PC-9 (cell line): Measurements from ENCODE around the gene ATF6. TPM values are rescaled to one million over a fixed set of nuclear protein-coding genes. Genes with fewer than 3 reads are reported as not detected.

Experiments used
- BruUV-seq: library from RNA; stranded (reverse); fragments of 400-500 nt; replicated peaks from 2 replicates; lab custom pipeline; 2021; lab: Mats Ljungman, UMichigan
- CTCF ChIA-PET: fragments of 300-600 bp; sonication (Branson Sonifier 250); formaldehyde crosslinking; loops from one replicate; lab custom pipeline; 2022; ENCODE audit warnings: antibody characterized with exemption; lab: Charles Lee
- POLR2A ChIA-PET: fragments of 300-600 bp; sonication (Branson Sonifier 250); formaldehyde crosslinking; loops from one replicate; lab custom pipeline; 2022; ENCODE audit warnings: antibody characterized with exemption; ENCODE audit not compliant: unreplicated experiment; lab: Charles Lee
- DNase-seq, 2 experiments: peaks; one replicate each; pipeline versions ENCODE4 v3.0.0 to v3.0.0-alpha.2; 2015 to 2022; ENCODE audit warnings: mixed read lengths in 1 of 2
- H2AFZ ChIP-seq: fragments of 200-600 bp; sonication (generic); 2 replicates; pipeline ENCODE4 v1.8.1; 2017; ENCODE audit warnings: antibody characterized with exemption
- H3F3A ChIP-seq: fragments of 200-600 bp; sonication (generic); 2 replicates; pipeline ENCODE4 v1.8.1; 2017; ENCODE audit warnings: antibody characterized with exemption, mild to moderate bottlenecking, low read depth; ENCODE audit not compliant: insufficient read depth
- H3K27ac ChIP-seq: fragments of 200-600 bp; sonication (generic); 2 replicates; pipeline ENCODE4 v1.6.1; 2016; ENCODE audit warnings: mixed run types
- H3K27me3 ChIP-seq: fragments of 200-600 bp; sonication (generic); 2 replicates; pipeline ENCODE4 v1.6.1; 2016; ENCODE audit warnings: low read depth, mixed run types; ENCODE audit not compliant: insufficient read depth
- H3K36me3 ChIP-seq: fragments of 200-600 bp; sonication (generic); 2 replicates; pipeline ENCODE4 v1.6.1; 2016; ENCODE audit warnings: low read depth, mixed run types
- H3K4me1 ChIP-seq: fragments of 200-600 bp; sonication (generic); replicated peaks from 2 replicates; pipeline ENCODE4 v1.6.1; 2016; ENCODE audit warnings: mixed run types; ENCODE audit not compliant: insufficient read depth
- H3K4me2 ChIP-seq: fragments of 200-600 bp; sonication (generic); 2 replicates; pipeline ENCODE4 v1.6.1; 2017; ENCODE audit warnings: mixed run types
- H3K4me3 ChIP-seq: fragments of 200-600 bp; sonication (generic); 2 replicates; pipeline ENCODE4 v1.6.1; 2016; ENCODE audit warnings: mixed run types
- H3K79me2 ChIP-seq: fragments of 200-600 bp; sonication (generic); 2 replicates; pipeline ENCODE4 v1.6.1; 2017; ENCODE audit warnings: low read depth, mixed run types
- H3K9me2 ChIP-seq: fragments of 200-600 bp; sonication (generic); 2 replicates; pipeline ENCODE4 v1.8.1; 2017; ENCODE audit warnings: mild to moderate bottlenecking; ENCODE audit not compliant: insufficient read depth
- H3K9me3 ChIP-seq: fragments of 200-600 bp; sonication (generic); 2 replicates; pipeline ENCODE4 v1.8.1; 2016; ENCODE audit warnings: low read depth; ENCODE audit not compliant: insufficient read depth
- H4K20me1 ChIP-seq: fragments of 200-600 bp; sonication (generic); 2 replicates; pipeline ENCODE4 v1.8.1; 2017; ENCODE audit not compliant: insufficient read depth
- CTCF ChIP-seq: fragments of 200-600 bp; sonication (generic); conservative IDR thresholded peaks from 2 replicates; pipeline ENCODE4 v1.6.1; 2017; ENCODE audit warnings: mixed run types, antibody characterized with exemption, mild to moderate bottlenecking, moderate library complexity
- EZH2 ChIP-seq: fragments of 200-600 bp; sonication (generic); IDR thresholded peaks from 2 replicates; pipeline ENCODE4 v1.8.0; 2017; ENCODE audit warnings: antibody characterized with exemption, low read depth
- intact Hi-C: fragments of 100-400 bp; cut with micrococcal nuclease; formaldehyde crosslinking; loops from one replicate; pipeline ENCODE4 v1.10.0; 2022; ENCODE audit not compliant: unreplicated experiment
- total RNA-seq: library from RNA; stranded (reverse); gene quantifications from 2 replicates; pipeline ENCODE4 v1.2.3, GENCODE V29; 2021

ATF6 gene
- total RNA-seq, 1 experiment from 2014 or later: 19.5 TPM

GRCh38 chr1:161935264-161935663, 169.1 kb downstream of the ATF6 start:
- Histone ChIP-seq H3K9me2 (no peaks in the 10 kb centered on the region), H4K20me1 (0 out of 2 replicates have a peak, but pooled peaks cover 4% of the 10 kb centered on the region), H3F3A (no peaks in the 10 kb centered on the region), H3K4me2 (no peak overlapping the region), H3K27me3 (no peaks in the 10 kb centered on the region), H3K36me3 (no peaks in the 10 kb centered on the region), H3K27ac (no peak overlapping the region), H2AFZ (no peak overlapping the region), H3K79me2 (no peaks in the 10 kb centered on the region), H3K9me3 (no peaks in the 10 kb centered on the region), H3K4me3 (no peak overlapping the region), H3K4me1 (peaks cover 8% of the 10 kb centered on the region; the same call in 1 of the 2 replicates)
- TF ChIP-seq CTCF: no peak
- no peak for TF ChIP-seq EZH2
- ChIA-PET CTCF (no interaction called here), POLR2A (no interaction called here)
- intact Hi-C loops: no loop called here
- BruUV-seq: no TSS peak
- DNase-seq: no peak

GRCh38 chr1:161936786-161937185, 170.7 kb downstream of the ATF6 start:
- H3K27me3 ChIP-seq: no peaks in the 10 kb centered on the region
- TF ChIP-seq CTCF (no peak), EZH2 (no peak)
- H3F3A ChIP-seq: peaks cover 7% of the 10 kb centered on the region; the same call in 1 of the 2 replicates
- no peaks in the 10 kb centered on the region for H3K36me3 ChIP-seq
- H2AFZ ChIP-seq: no peak overlapping the region
- peaks cover 17% of the 10 kb centered on the region for H3K4me1 ChIP-seq
- H3K4me2 ChIP-seq: no peak overlapping the region
- peak in 1 of 2 experiments; percentile 49 for DNase-seq
- no peaks in the 10 kb centered on the region for H3K9me2 ChIP-seq
- CTCF ChIA-PET: no interaction called here
- intact Hi-C loops: no loop called here
- H3K27ac ChIP-seq: no peak overlapping the region
- H3K4me3 ChIP-seq: no peak overlapping the region
- no peaks in the 10 kb centered on the region for H3K9me3 ChIP-seq
- H3K79me2 ChIP-seq: no peaks in the 10 kb centered on the region
- no peaks in the 10 kb centered on the region for H4K20me1 ChIP-seq
- BruUV-seq: no TSS peak
- POLR2A ChIA-PET: no interaction called here

GRCh38 chr1:161940866-161941591, 174.9 kb downstream of the ATF6 start:
- peak overlapping the region; percentile 36 for H3K27ac ChIP-seq
- H3K4me3 ChIP-seq: no peak overlapping the region
- H3K9me3 ChIP-seq: no peaks in the 10 kb centered on the region
- no peaks in the 10 kb centered on the region for H4K20me1 ChIP-seq
- TF ChIP-seq CTCF (no peak), EZH2 (no peak)
- ChIA-PET CTCF (no interaction called here), POLR2A (no interaction called here)
- H3K36me3 ChIP-seq: no peaks in the 10 kb centered on the region
- H3K4me2 ChIP-seq: peak overlapping the region; percentile 19; the same call in 1 of the 2 replicates
- H3K27me3 ChIP-seq: no peaks in the 10 kb centered on the region
- intact Hi-C loops: no loop called here
- BruUV-seq: no TSS peak
- H3K79me2 ChIP-seq: no peaks in the 10 kb centered on the region
- no peak overlapping the region for H2AFZ ChIP-seq
- peak in 1 of 2 experiments; percentile 60 for DNase-seq
- H3K4me1 ChIP-seq: peaks cover 16% of the 10 kb centered on the region
- H3K9me2 ChIP-seq: no peaks in the 10 kb centered on the region
- peaks cover 7% of the 10 kb centered on the region; the same call in 1 of the 2 replicates for H3F3A ChIP-seq
